Esophagus muscularis mucosa (tissue), 4 donors: ENCODE data around the gene NYAP2.

Source experiments
- CTCF ChIP-seq, 3 experiments: fragments of 200-600 bp in 2 of 3; fragments of 450-650 bp in 1 of 3; sonication (generic) in 2 of 3; IDR thresholded peaks; one replicate each; pipeline ENCODE4 v1.5.1; 2017 to 2019; ENCODE audit warnings: antibody characterized with exemption in 3 of 3, mild to moderate bottlenecking in 2 of 3, moderate library complexity in 1 of 3
- EP300 ChIP-seq: sonication (generic); formaldehyde crosslinking; IDR thresholded peaks from one replicate; pipeline ENCODE4 v1.6.1; 2017; ENCODE audit warnings: antibody characterized with exemption
- POLR2A ChIP-seq: fragments of 450-650 bp; IDR thresholded peaks from one replicate; pipeline ENCODE4 v1.6.1; 2017; ENCODE audit warnings: antibody characterized with exemption, moderate library complexity, mild to moderate bottlenecking, low read depth
- POLR2AphosphoS5 ChIP-seq, 2 donors: sonication (generic); formaldehyde crosslinking; IDR thresholded peaks; one replicate each; pipeline ENCODE4 v1.6.1; 2017; ENCODE audit warnings: antibody characterized with exemption in 2 of 2

- TF ChIP-seq POLR2A: no peak
- no peak for TF ChIP-seq POLR2AphosphoS5 (IDR thresholded peaks at IDR 0.05)
- TF ChIP-seq CTCF (IDR thresholded peaks at IDR 0.05): no peak
- TF ChIP-seq EP300: no peak
Measured at GRCh38 chr2:225566798-225567197, 167.3 kb downstream of the NYAP2 start.
